ENCODE results near the gene CRYAA. TPM values are rescaled to one million over a fixed set of nuclear protein-coding genes. Genes with fewer than 3 reads are reported as not detected.
"Not testable (repeated sequence)": the region's sequence is repeated elsewhere in the genome, so short reads cannot be mapped to it uniquely, and the experiment has no call there.

CRYAA gene
- total RNA-seq, 5 donors from 2014 or later (not counting 1 experiment from before 2014, with no cell fraction given) = not detected

DNA sequence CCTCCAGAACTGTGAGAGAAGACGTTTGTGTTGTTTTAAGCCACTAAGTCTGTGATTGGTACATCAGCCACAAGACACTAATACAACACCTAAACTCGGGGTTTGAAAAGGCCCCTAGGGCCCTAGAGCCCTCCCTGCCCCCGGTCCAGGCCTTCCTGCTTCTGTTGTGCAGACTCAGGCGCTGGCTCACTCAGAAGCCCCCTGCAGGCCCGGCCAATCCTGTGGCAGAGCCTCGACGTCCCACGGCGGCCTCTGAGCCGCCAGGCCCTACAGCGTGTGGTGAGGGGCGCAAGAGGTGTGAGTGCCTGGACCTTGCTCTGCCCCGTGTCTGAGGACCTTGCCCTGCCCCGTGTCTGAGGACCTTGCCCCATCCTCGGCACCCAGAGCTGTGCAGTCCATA lies 3.1 kb upstream of the CRYAA start:
- H3K9me3 ChIP-seq; DNase-seq; H3K27me3 ChIP-seq (replicated peaks in 1 of 2; ENCODE audit: control insufficient read depth in 2 of 2, extremely low read depth in 1 of 2, insufficient read depth in 2 of 2, low read length in 1 of 2); H3K4me1 Mint-ChIP-seq; H3K9me3 Mint-ChIP-seq; H3K36me3 ChIP-seq (ENCODE audit: control insufficient read depth in 2 of 2, extremely low read depth in 1 of 2, insufficient read depth in 1 of 2, low read length in 1 of 2); H3K27me3 Mint-ChIP-seq; H3K36me3 Mint-ChIP-seq; H3K4me3 ChIP-seq (ENCODE audit: control insufficient read depth in 1 of 2, extremely low read depth in 1 of 2, low read length in 1 of 2); ATAC-seq (replicated peaks in 1 of 4); CTCF ChIA-PET; H3K27ac Mint-ChIP-seq; H3K4me3 Mint-ChIP-seq; H3K4me1 ChIP-seq (ENCODE audit: control insufficient read depth in 1 of 2, extremely low read depth in 1 of 2, insufficient read depth in 2 of 2, low read length in 2 of 2); POLR2A ChIA-PET; H3K27ac ChIP-seq (ENCODE audit: low read length): not testable (repeated sequence)
- no CpG with 5 or more reads among the region's 15 CpGs for WGBS (ENCODE audit: insufficient coverage)

DNA sequence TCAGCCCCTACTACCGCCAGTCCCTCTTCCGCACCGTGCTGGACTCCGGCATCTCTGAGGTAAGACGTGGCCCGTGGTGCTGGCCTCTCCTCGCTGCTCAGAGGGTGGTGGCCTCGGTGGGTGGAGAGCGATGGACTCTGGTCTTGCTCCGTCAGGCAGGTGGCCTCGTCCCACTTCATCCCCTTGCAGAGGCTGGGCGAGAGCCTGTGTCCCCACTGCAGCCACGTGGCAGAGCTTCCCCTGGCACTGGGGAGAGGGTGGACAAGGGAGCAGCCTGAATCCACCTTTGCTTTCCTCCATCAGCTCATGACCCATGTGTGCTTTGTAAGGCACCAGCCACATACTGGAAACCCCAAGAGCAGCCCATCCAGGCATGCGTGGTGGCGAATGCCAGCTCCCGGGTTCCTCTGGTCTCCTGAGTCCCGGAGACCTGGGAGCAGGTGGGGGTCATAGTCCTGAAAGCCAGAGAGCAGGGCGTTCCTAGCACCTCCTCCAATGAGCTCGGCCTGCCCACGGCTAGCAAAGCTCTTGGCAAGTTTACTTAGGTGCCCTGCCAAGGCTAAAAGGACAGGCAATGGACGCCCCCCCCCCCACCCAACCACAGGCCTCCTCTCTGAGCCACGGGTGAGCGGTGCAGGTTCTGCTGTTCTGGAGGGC lies 550 bp downstream of the CRYAA start:
- H3K27ac ChIP-seq (ENCODE audit: low read length); ATAC-seq (replicated peaks in 1 of 4); H3K27me3 ChIP-seq (replicated peaks in 1 of 2; ENCODE audit: control insufficient read depth in 2 of 2, extremely low read depth in 1 of 2, insufficient read depth in 2 of 2, low read length in 1 of 2); H3K27ac Mint-ChIP-seq; H3K36me3 Mint-ChIP-seq; H3K27me3 Mint-ChIP-seq; POLR2A ChIA-PET; H3K4me3 Mint-ChIP-seq; DNase-seq; H3K4me1 Mint-ChIP-seq; CTCF ChIA-PET; H3K9me3 Mint-ChIP-seq; H3K4me1 ChIP-seq (ENCODE audit: control insufficient read depth in 1 of 2, extremely low read depth in 1 of 2, insufficient read depth in 2 of 2, low read length in 2 of 2); H3K9me3 ChIP-seq; H3K36me3 ChIP-seq (ENCODE audit: control insufficient read depth in 2 of 2, extremely low read depth in 1 of 2, insufficient read depth in 1 of 2, low read length in 1 of 2); H3K4me3 ChIP-seq (ENCODE audit: control insufficient read depth in 1 of 2, extremely low read depth in 1 of 2, low read length in 1 of 2): not testable (repeated sequence)
- WGBS (ENCODE audit: insufficient coverage) = no CpG with 5 or more reads among the region's 23 CpGs

DNA sequence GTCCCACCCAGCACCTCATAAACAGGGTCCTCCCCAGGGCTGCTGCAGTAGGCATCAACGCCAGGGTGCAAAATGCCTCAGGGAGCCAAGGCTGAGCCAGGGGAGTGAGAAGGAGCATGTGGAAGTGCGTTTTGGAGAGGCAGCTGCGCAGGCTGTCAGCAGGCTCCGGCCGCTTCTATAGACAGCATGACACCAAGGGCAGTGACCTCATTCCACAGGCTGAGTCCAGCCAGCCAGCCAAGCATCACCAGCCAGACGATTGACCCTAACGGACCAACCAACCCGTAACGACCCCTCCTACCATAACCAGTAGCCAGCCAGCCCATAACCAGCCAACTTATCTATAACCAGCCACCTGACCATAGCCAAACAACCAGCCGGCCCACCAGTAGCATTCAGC lies 1.1 kb downstream of the CRYAA start:
- POLR2A ChIA-PET, H3K27ac Mint-ChIP-seq: not testable (repeated sequence)

DNA sequence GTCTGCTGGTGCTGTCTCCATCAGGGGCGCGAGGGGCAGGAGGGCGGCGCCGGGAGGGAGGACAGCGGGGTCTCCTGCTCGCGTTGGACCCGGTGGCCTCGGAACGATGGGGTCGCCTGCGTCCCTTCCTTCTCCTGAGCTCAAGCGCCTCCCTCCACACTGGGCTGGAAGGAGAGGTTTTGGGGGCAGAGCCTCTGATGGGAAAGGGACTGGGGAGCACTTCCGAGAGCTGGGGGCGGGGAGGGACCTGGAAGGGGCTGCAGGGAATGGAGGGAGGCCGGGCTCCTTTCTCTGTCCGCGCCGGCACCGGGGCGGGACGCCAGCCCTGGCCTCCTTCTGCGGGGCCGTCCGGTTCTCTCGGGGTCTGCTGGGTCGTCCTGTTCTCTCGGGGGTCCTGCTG lies 4.0 kb downstream of the CRYAA start:
- H3K27me3 Mint-ChIP-seq; H3K4me1 Mint-ChIP-seq; H3K27me3 ChIP-seq (replicated peaks in 1 of 2; ENCODE audit: control insufficient read depth in 2 of 2, extremely low read depth in 1 of 2, insufficient read depth in 2 of 2, low read length in 1 of 2); H3K9me3 ChIP-seq; H3K4me3 ChIP-seq (ENCODE audit: control insufficient read depth in 1 of 2, extremely low read depth in 1 of 2, low read length in 1 of 2); H3K36me3 ChIP-seq (ENCODE audit: control insufficient read depth in 2 of 2, extremely low read depth in 1 of 2, insufficient read depth in 1 of 2, low read length in 1 of 2); H3K4me3 Mint-ChIP-seq; POLR2A ChIA-PET; H3K36me3 Mint-ChIP-seq; H3K27ac Mint-ChIP-seq; ATAC-seq (replicated peaks in 1 of 4); H3K9me3 Mint-ChIP-seq; H3K4me1 ChIP-seq (ENCODE audit: control insufficient read depth in 1 of 2, extremely low read depth in 1 of 2, insufficient read depth in 2 of 2, low read length in 2 of 2); CTCF ChIA-PET; H3K27ac ChIP-seq (ENCODE audit: low read length); DNase-seq: not testable (repeated sequence)
- no CpG with 5 or more reads among the region's 29 CpGs for WGBS (ENCODE audit: insufficient coverage)

More for the DNA sequence above, 1.1 kb downstream of the CRYAA start:
- H3K4me1 Mint-ChIP-seq; H3K27me3 Mint-ChIP-seq; H3K9me3 ChIP-seq; H3K9me3 Mint-ChIP-seq; H3K4me3 Mint-ChIP-seq; H3K27me3 ChIP-seq (replicated peaks in 1 of 2; ENCODE audit: control insufficient read depth in 2 of 2, extremely low read depth in 1 of 2, insufficient read depth in 2 of 2, low read length in 1 of 2); ATAC-seq (replicated peaks in 1 of 4); DNase-seq; H3K36me3 ChIP-seq (ENCODE audit: control insufficient read depth in 2 of 2, extremely low read depth in 1 of 2, insufficient read depth in 1 of 2, low read length in 1 of 2); CTCF ChIA-PET; H3K27ac ChIP-seq (ENCODE audit: low read length); H3K4me3 ChIP-seq (ENCODE audit: control insufficient read depth in 1 of 2, extremely low read depth in 1 of 2, low read length in 1 of 2); H3K4me1 ChIP-seq (ENCODE audit: control insufficient read depth in 1 of 2, extremely low read depth in 1 of 2, insufficient read depth in 2 of 2, low read length in 2 of 2); H3K36me3 Mint-ChIP-seq: not testable (repeated sequence)
- WGBS (ENCODE audit: insufficient coverage) = no CpG with 5 or more reads among the region's 10 CpGs

DNA sequence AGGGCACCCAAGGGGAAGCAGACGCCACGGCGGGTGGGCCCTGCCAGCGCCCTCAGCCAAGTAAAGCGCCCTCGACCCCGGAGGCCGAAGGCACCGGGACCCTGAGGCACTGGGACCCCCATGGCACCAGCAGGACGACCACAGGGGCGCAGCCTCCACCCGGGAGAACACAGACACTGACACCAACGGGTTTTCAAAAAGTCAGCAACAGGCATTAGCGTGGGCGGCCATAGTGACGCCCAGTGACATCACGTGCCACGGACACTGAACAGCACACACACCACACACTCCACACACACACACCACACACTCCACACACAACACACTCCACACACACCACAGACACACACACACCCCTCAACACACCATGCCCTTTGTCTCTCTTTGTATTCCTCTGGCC lies 4.6 kb downstream of the CRYAA start:
- H3K9me3 ChIP-seq; ATAC-seq (replicated peaks in 1 of 4); POLR2A ChIA-PET; H3K27me3 Mint-ChIP-seq; H3K4me1 ChIP-seq (ENCODE audit: control insufficient read depth in 1 of 2, extremely low read depth in 1 of 2, insufficient read depth in 2 of 2, low read length in 2 of 2); H3K36me3 ChIP-seq (ENCODE audit: control insufficient read depth in 2 of 2, extremely low read depth in 1 of 2, insufficient read depth in 1 of 2, low read length in 1 of 2); H3K4me3 Mint-ChIP-seq; H3K4me1 Mint-ChIP-seq; CTCF ChIA-PET; H3K27ac Mint-ChIP-seq; H3K4me3 ChIP-seq (ENCODE audit: control insufficient read depth in 1 of 2, extremely low read depth in 1 of 2, low read length in 1 of 2); H3K9me3 Mint-ChIP-seq; H3K36me3 Mint-ChIP-seq; H3K27ac ChIP-seq (ENCODE audit: low read length); H3K27me3 ChIP-seq (replicated peaks in 1 of 2; ENCODE audit: control insufficient read depth in 2 of 2, extremely low read depth in 1 of 2, insufficient read depth in 2 of 2, low read length in 1 of 2): not testable (repeated sequence)
- DNase-seq = peak in 1 of 35 experiments; percentile 14
- no CpG with 5 or more reads among the region's 18 CpGs for WGBS (ENCODE audit: insufficient coverage)

DNA sequence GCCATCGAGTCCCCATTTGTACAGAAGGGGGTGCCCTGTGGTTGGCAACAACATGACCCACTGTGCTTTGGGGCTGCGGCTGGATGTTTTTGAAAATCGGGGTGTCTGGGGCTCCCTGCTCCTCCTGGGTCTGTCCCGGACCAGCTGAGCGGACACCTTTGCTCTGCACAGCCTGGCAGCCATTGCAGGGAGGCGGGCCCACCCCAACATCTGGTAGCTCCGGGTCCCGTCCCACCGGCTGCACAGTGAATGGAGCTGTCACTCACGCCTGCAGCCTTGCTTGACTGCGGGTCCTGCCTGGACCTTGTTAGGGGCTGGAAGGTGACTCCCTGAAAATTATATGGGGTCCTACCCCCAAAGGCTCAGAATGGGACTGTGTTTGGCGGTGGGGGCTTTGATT lies 5.1 kb downstream of the CRYAA start:
- POLR2A ChIA-PET; H3K4me3 Mint-ChIP-seq; H3K9me3 Mint-ChIP-seq; ATAC-seq (replicated peaks in 1 of 4); H3K4me3 ChIP-seq (ENCODE audit: control insufficient read depth in 1 of 2, extremely low read depth in 1 of 2, low read length in 1 of 2); H3K36me3 ChIP-seq (ENCODE audit: control insufficient read depth in 2 of 2, extremely low read depth in 1 of 2, insufficient read depth in 1 of 2, low read length in 1 of 2); H3K9me3 ChIP-seq; CTCF ChIA-PET; H3K36me3 Mint-ChIP-seq; H3K4me1 ChIP-seq (ENCODE audit: control insufficient read depth in 1 of 2, extremely low read depth in 1 of 2, insufficient read depth in 2 of 2, low read length in 2 of 2); H3K27ac Mint-ChIP-seq; H3K27ac ChIP-seq (ENCODE audit: low read length); H3K4me1 Mint-ChIP-seq; H3K27me3 ChIP-seq (replicated peaks in 1 of 2; ENCODE audit: control insufficient read depth in 2 of 2, extremely low read depth in 1 of 2, insufficient read depth in 2 of 2, low read length in 1 of 2); DNase-seq; H3K27me3 Mint-ChIP-seq: not testable (repeated sequence)
- no CpG with 5 or more reads among the region's 12 CpGs for WGBS (ENCODE audit: insufficient coverage)

DNA sequence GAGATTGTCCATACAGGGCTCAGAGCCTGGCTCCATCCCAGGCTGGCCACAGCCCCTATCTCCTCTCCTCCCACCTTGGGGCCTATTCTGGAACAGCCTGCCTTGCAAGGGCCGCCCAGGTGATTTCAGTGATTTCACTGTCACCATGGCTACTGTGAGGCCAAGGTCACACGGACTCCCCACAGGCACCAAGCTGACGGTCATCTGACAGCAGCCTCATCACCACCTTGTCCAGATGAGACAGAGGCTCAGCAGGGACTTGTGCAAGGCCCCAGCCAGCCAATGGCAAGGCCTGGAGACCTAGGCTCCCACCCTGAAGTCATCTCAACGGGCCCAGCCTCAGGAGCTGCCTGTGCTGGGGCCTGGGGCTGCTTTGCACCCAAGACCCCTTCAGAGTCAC lies 6.2 kb downstream of the CRYAA start:
- H3K4me1 ChIP-seq (ENCODE audit: control insufficient read depth in 1 of 2, extremely low read depth in 1 of 2, insufficient read depth in 2 of 2, low read length in 2 of 2); POLR2A ChIA-PET; H3K9me3 ChIP-seq; H3K27ac Mint-ChIP-seq; ATAC-seq (replicated peaks in 1 of 4); H3K36me3 Mint-ChIP-seq; CTCF ChIA-PET; H3K36me3 ChIP-seq (ENCODE audit: control insufficient read depth in 2 of 2, extremely low read depth in 1 of 2, insufficient read depth in 1 of 2, low read length in 1 of 2); H3K4me3 Mint-ChIP-seq; H3K27me3 Mint-ChIP-seq; H3K9me3 Mint-ChIP-seq; H3K27me3 ChIP-seq (replicated peaks in 1 of 2; ENCODE audit: control insufficient read depth in 2 of 2, extremely low read depth in 1 of 2, insufficient read depth in 2 of 2, low read length in 1 of 2); H3K4me1 Mint-ChIP-seq; H3K27ac ChIP-seq (ENCODE audit: low read length); DNase-seq; H3K4me3 ChIP-seq (ENCODE audit: control insufficient read depth in 1 of 2, extremely low read depth in 1 of 2, low read length in 1 of 2): not testable (repeated sequence)
- WGBS (ENCODE audit: insufficient coverage) = no CpG with 5 or more reads among the region's 4 CpGs

Data from T-cell (primary cell).